GM18505 (cell line): ENCODE data around the gene MGAT4A.

Source experiments
- ATAC-seq: cut with Tn5 transposase; IDR thresholded peaks from one replicate; pipeline ENCODE4 v1.9.1; 2021; ENCODE audit not compliant: unreplicated experiment
- POLR2A ChIP-seq: IDR thresholded peaks from 4 replicates; pipeline ENCODE4 v1.6.1; 2011; ENCODE audit warnings: borderline replicate concordance; ENCODE audit not compliant: insufficient read depth, insufficient read length; ENCODE audit errors: extremely low read depth

Gene MGAT4A

GRCh38 chr2:98749066-98749450 lies 18.1 kb upstream of the MGAT4A start:
- TF ChIP-seq POLR2A: no peak
- no peak for ATAC-seq

DNA sequence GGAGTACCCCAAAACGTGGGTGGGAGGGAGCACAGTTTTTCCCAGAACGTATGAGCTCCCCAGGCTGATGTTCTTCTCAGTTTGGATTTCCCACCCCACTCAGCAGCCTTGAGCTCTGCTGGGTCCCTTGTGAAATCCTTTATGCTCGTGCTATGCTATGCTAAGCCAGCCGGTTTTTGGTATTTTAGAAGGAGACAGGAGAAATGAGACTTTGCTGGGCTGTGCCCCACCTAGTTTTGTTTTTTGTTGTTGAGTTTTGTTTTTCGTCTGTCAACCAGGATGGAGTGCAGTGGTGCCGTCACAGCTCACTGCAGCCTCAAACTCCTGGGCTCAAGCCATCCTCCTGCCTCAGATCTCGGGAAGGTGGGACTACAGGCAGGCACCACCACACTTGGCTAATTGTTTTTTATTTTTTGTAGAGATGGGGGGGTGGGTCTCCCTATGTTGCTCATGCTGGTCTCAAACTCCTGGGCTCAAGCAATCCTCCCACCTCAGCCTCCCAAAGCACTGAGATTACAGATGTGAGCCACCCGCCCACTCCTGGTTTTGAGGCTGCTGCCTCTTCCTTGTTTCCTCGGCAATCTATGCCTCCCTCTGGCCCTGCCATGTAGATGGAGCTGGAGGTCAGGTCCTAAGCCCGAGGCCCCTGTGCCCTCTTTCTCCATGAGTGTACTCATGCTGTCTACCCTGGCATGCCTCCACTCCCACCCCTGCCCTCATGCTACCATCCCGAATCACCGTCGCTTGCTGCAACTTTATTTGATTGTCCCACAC lies 17.5 kb upstream of the MGAT4A start:
- no peak for ATAC-seq
- TF ChIP-seq POLR2A: no peak

DNA sequence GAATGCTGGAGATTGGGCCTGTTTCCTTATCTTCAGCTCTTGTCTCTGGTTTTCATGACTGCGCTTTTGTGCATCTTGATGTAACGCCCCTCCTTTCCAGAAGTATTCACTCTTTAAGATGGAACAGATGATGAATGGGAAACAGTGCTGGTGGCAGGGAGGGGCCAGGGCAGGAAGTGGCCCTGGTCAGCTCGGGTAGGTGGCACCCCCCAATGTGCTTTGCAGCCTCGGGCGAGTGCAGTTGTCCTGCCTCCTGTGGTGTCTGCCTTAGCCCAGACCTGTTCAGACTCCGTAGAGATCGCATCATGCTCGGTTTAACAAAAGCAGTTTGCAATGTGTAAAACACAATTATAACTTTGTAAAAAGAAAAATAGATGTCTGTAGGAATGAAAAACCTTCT lies 17.0 kb upstream of the MGAT4A start:
- ATAC-seq: no peak

GRCh38 chr2:98746426-98746825 lies 15.5 kb upstream of the MGAT4A start:
- TF ChIP-seq POLR2A: no peak
- no peak for ATAC-seq

More for the DNA sequence above, 17.0 kb upstream of the MGAT4A start:
- TF ChIP-seq POLR2A: no peak

GRCh38 chr2:98744595-98744994 lies 13.7 kb upstream of the MGAT4A start:
- no peak for ATAC-seq
- no peak for TF ChIP-seq POLR2A

DNA sequence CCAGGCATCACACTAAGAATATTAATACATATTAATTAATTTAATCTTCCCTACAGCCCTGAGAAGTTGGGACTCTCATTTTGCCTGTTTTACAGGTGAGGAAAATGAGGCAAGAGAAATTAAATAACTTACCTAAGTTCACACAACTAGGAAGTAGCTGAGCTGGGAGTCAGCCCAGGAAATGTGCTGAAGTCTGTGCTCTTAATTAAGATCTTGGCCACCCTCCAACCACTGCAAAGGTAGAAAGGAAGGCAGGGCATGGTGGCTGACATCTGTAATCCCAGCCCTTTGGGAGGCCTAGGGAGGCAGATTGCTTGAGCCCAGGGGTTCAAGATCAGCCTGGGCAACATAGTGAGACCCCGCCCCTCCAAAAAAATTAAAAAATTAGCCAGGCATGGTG lies 12.9 kb upstream of the MGAT4A start:
- ATAC-seq: no peak
- no peak for TF ChIP-seq POLR2A

- ATAC-seq: no peak
- no peak for TF ChIP-seq POLR2A
Measured at GRCh38 chr2:98739020-98739419, 8.1 kb upstream of the MGAT4A start.

DNA sequence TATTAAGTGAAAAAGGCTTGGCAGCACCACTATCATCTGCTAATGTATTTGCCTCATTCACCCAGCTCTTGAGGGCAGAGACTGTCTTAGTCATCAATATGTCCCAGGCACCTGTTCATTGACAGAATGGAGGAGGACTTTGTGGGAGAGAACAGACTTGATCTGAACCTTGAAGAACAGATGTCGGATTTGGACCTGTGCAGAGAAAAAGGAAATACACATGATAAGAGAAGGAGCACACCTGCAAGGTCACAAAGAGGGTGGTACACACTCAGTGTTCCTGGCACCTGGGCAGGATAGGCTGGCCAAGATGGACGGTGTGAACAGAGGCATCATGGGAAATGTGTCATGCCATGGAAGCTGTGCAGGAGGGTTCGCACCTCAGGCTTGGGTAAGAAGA lies 7.4 kb upstream of the MGAT4A start:
- ATAC-seq: no peak
- no peak for TF ChIP-seq POLR2A

DNA sequence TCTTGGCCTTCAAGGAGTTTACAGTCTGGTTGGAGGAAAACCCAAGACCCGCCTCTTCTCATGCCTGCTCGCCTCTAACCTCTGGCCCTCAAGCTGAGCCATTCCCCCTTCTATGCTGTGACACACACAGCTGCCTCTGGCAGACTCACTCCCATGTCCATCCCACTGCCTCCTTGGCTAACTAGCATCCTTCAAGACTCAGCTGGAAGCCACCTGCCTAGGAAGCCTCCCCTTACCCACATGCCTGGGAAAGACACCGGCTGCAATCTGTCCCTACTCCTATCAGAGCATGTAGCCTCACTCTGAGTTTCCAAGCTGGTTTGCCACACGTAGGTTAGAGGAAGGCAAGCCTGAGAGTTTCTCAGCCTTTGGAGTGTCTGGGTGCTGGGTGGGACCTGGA lies 6.9 kb upstream of the MGAT4A start:
- ATAC-seq: no peak
- no peak for TF ChIP-seq POLR2A

DNA sequence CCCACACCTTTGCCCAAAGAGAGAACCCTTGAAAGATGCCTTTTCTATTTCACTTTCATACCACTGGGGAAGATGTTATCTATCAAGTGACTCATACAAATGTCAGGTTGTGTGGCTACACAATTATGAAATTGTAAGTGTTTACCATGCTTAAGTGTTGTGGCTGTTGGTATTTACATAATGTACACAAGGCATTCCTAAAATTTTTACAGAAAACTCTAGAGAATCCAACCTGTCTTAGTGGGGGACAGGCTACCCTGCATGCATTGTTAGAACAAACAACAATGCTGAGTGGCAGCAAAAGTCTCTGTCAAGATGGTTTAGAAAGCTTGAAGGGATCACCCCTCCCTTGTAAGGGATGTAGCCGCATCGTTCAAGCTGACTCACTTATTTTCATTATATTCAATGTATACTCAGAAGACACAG lies 5.5 kb upstream of the MGAT4A start:
- TF ChIP-seq POLR2A: no peak
- no peak for ATAC-seq

- ATAC-seq: no peak
- no peak for TF ChIP-seq POLR2A
Measured at GRCh38 chr2:98734823-98735260, 3.9 kb upstream of the MGAT4A start.

DNA sequence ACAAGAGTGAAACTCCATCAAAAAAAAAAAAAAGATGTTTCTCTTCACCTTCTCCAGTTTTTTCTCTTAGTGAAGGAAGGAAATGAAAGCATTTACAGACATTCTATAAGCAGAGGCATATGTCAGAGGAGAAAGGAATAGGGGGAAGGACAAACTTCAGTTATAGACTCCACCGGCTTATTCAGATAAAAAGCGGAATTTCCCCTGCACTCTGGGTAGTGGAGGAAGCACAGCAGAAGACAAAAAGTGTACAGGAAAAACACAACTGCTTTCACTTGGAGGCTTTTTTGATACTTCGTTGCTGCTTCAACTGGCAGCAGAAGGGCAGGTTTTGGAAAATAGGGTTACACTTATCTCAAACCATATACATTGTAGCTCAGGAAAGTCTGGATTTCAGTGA lies 3.2 kb upstream of the MGAT4A start:
- TF ChIP-seq POLR2A: no peak
- no peak for ATAC-seq

DNA sequence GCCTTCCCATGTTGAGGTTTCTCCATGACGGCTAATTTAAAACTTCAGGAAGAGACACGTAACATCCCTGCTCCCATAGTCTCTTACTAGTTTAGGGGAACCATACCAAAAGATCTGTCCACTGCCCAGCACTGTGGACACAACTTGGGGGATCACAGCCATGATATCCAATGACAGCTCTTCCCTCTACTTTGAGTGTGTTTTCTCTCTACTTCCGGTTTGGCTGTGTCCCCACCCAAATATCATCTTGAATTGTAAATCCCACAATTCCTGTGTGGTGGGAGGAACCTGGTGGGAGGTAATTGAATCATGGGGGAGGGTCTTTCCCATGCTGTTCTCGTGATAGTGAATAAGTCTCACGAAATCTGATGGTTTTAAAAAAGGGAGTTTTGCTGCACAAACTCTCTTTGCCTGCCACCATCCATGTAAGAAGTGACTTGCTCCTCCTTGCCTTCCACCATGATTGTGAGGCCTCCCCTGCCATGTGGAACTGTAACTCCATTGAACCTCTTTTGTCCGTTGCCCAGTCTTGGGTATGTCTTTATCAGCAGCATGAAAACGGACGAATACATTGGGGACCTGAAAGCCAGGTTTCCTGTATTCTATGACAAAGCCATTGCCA lies 1.6 kb upstream of the MGAT4A start:
- TF ChIP-seq POLR2A: no peak
- ATAC-seq: no peak

DNA sequence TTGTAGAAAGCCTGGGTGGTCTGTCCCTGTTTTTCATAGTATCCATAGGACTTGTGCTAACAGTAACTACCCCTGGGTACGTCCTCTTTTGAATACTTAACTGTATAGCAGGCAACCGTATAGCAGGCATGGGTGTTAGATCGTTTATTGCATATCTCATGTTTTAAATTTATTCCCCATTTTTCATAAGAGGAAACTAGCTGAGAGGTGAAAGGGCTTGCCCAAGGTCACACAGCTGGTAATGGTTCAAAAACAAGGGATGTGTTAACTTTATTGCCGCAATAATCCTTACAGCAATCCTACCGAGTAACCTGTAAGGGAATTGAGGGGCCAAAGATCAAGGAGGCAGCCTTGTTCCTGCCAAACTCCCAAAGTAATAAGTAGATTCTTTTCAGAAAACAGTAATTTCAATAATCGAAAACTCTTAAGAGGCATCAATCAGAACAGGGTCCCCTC lies 990 bp upstream of the MGAT4A start:
- no peak for TF ChIP-seq POLR2A
- no peak for ATAC-seq

- peak; percentile 67 for ATAC-seq
- no peak for TF ChIP-seq POLR2A
Measured at GRCh38 chr2:98730707-98731040, 258 bp downstream of the MGAT4A start.

DNA sequence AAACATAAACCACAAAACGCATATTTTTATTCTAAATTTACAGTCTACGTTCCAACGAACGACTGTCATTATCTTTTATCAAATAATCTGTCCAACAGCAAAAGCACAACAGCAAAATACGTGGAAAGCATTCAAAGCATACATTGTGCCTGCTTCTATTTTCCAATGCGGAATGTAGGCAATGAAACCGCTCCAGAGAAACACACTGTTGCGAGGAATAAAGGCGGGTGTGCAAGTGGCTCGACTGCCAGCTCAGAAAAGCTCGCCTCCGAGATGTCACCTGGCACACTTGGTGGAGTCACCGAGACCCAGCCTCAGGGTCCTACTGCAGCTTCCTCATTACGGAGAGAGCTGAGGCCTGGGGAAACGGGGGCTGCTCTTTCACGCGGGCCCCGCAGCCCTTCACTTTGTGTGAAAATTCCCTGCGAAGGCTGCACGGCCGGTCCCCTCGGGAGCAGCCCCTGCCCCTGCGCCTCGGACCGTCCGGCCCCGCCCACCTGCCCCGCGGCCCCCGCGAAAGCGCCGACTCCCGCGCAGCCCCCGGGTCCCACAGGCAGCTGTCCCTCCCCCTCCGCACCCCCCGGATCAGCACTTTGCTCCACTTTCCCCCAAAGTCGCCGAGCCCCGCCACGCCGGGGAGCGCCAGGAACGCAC lies 752 bp downstream of the MGAT4A start:
- peak; percentile 20 for ATAC-seq
- TF ChIP-seq POLR2A: no peak
